HepG2 (cell line): Measurements from ENCODE around the gene MYO16. TPM values are rescaled to one million over a fixed set of nuclear protein-coding genes. Genes with fewer than 3 reads are reported as not detected.

Source experiments
- ATAC-seq: fragments of 200-7000 bp; cut with Tn5 transposase; 3 replicates; pipeline ENCODE4 v1.9.1; 2020; ENCODE audit warnings: mild to moderate bottlenecking, moderate library complexity
- BruUV-seq: library from RNA; stranded (reverse); fragments of 400-500 nt; replicated peaks from 2 replicates; lab custom pipeline; 2021; lab: Mats Ljungman, UMichigan
- CTCF ChIA-PET: fragments of 300-600 bp; formaldehyde crosslinking; extraction: SDS; loops from one replicate; lab custom pipeline; 2021; ENCODE audit warnings: low total read pairs, inconsistent platforms, low intra/inter-chr PET ratio; lab: Yijun Ruan, JAX
- POLR2A ChIA-PET: fragments of 350-600 bp; sonication (Branson Sonifier 250); formaldehyde crosslinking; loops from one replicate; lab custom pipeline; 2020; ENCODE audit warnings: antibody characterized with exemption, inconsistent platforms; lab: Yijun Ruan, JAX
- DNase-seq: peaks from one replicate; pipeline ENCODE4 v3.0.0-alpha.2; 2015; ENCODE audit warnings: low spot score
- FAIRE-seq: peaks from 3 replicates; lab custom pipeline; 2011; peaks lifted over from hg19 to GRCh38; lab: Jason Lieb, UNC
- H2AFZ ChIP-seq: one replicate; pipeline ENCODE4 v1.6.1; 2011; ENCODE audit warnings: low read length, inconsistent platforms
- H3K27ac ChIP-seq: fragments of 300-600 bp; 3 replicates; pipeline ENCODE4 v1.8.0; 2011; ENCODE audit warnings: mixed run types, mild to moderate bottlenecking, mixed read lengths, low read length, inconsistent platforms; ENCODE audit not compliant: insufficient read depth; ENCODE audit errors: extremely low read length
- H3K27me3 ChIP-seq, 2 experiments: fragments of 200-600 bp in 1 of 2; 2 replicates in 1 of 2; 3 replicates in 1 of 2; pipeline versions ENCODE4 v1.6.0 to v1.8.0; 2011; ENCODE audit warnings: low read length in 2 of 2, mild to moderate bottlenecking in 2 of 2, moderate library complexity in 2 of 2, inconsistent platforms in 1 of 2; ENCODE audit not compliant: insufficient read depth in 2 of 2, control insufficient read depth in 1 of 2
- H3K36me3 ChIP-seq, 2 experiments: fragments of 200-600 bp in 1 of 2; replicated peaks in 1 of 2; 2 replicates in 1 of 2; 3 replicates in 1 of 2; pipeline versions ENCODE4 v1.5.1 to v1.8.0; 2011; ENCODE audit warnings: low read length in 2 of 2, inconsistent platforms in 1 of 2; ENCODE audit not compliant: insufficient read depth in 2 of 2, control insufficient read depth in 1 of 2
- H3K4me1 ChIP-seq: 2 replicates; pipeline ENCODE4 v1.5.1; 2012; ENCODE audit warnings: low read length, inconsistent platforms; ENCODE audit not compliant: insufficient read depth
- H3K4me2 ChIP-seq: 2 replicates; pipeline ENCODE4 v1.6.0; 2011; ENCODE audit warnings: low read depth, low read length, inconsistent platforms
- H3K4me3 ChIP-seq, 3 experiments: fragments of 200-600 bp in 1 of 3; sonication (generic), shearing (Covaris generic) in 1 of 3; replicated peaks in 1 of 3; 2 replicates each; pipeline ENCODE4 v1.5.1; 2011 to 2016; ENCODE audit warnings: low read length in 3 of 3, inconsistent platforms in 2 of 3, low read depth in 2 of 3, mild to moderate bottlenecking in 2 of 3, control low read depth in 1 of 3, mixed read lengths in 1 of 3; ENCODE audit not compliant: insufficient read depth in 1 of 3
- H3K79me2 ChIP-seq: one replicate; pipeline ENCODE4 v1.6.1; 2011; ENCODE audit warnings: low read length, inconsistent platforms; ENCODE audit not compliant: insufficient read depth
- H3K9ac ChIP-seq: 2 replicates; pipeline ENCODE4 v1.6.0; 2011; ENCODE audit warnings: mild to moderate bottlenecking, low read depth, low read length, inconsistent platforms; ENCODE audit not compliant: insufficient read depth
- H3K9me3 ChIP-seq: 2 replicates; pipeline ENCODE4 v1.5.1; 2012; ENCODE audit warnings: mild to moderate bottlenecking, low read length
- H4K20me1 ChIP-seq: 2 replicates; pipeline ENCODE4 v1.6.0; 2011; ENCODE audit warnings: inconsistent platforms, mild to moderate bottlenecking, low read length, moderate library complexity; ENCODE audit not compliant: insufficient read depth
- CHD2 ChIP-seq: IDR thresholded peaks from 2 replicates; pipeline ENCODE4 v1.6.1; 2011; ENCODE audit warnings: low read depth, low read length, improper control_type of control experiment
- DDIT3 ChIP-seq: sonication (generic); formaldehyde crosslinking; IDR thresholded peaks from 2 replicates; pipeline ENCODE4 v1.4.0; 2020; ENCODE audit warnings: mild to moderate bottlenecking, missing genetic modification reagents
- FOSL2 ChIP-seq: sonication (generic); formaldehyde crosslinking; IDR thresholded peaks from 2 replicates; pipeline ENCODE4 v1.4.0; 2020; ENCODE audit warnings: missing genetic modification reagents
- GATAD1 ChIP-seq: IDR thresholded peaks from 2 replicates; pipeline ENCODE4 v1.6.1; 2016; ENCODE audit warnings: missing genetic modification reagents, missing compliant biosample characterization
- HOXA9 ChIP-seq: sonication (generic); formaldehyde crosslinking; IDR thresholded peaks from 2 replicates; pipeline ENCODE4 v1.8.1; 2022; ENCODE audit warnings: missing genetic modification reagents, mild to moderate bottlenecking, moderate library complexity, borderline replicate concordance
- KDM1A ChIP-seq: IDR thresholded peaks from 2 replicates; pipeline ENCODE4 v1.6.1; 2016; ENCODE audit warnings: missing compliant biosample characterization
- KDM6A ChIP-seq: IDR thresholded peaks from 2 replicates; pipeline ENCODE4 v1.6.1; 2016; ENCODE audit warnings: low read depth
- NFE2L1 ChIP-seq: sonication (generic); formaldehyde crosslinking; IDR thresholded peaks from 2 replicates; pipeline ENCODE4 v1.4.0; 2020; ENCODE audit warnings: missing genetic modification reagents, mild to moderate bottlenecking, borderline replicate concordance
- SIN3A ChIP-seq: IDR thresholded peaks from 2 replicates; pipeline ENCODE4 v1.6.1; 2011; ENCODE audit warnings: low read depth, mild to moderate bottlenecking, control low read depth, low read length, borderline replicate concordance
- SP140L ChIP-seq: sonication (generic); formaldehyde crosslinking; IDR thresholded peaks from 2 replicates; pipeline ENCODE4 v1.4.0; 2020; ENCODE audit warnings: missing genetic modification reagents, borderline replicate concordance
- ZBTB26 ChIP-seq: IDR thresholded peaks from 2 replicates; pipeline ENCODE4 v1.6.1; 2016; ENCODE audit warnings: missing compliant biosample characterization, missing genetic modification reagents, borderline replicate concordance
- ZNF263 ChIP-seq: sonication (generic); formaldehyde crosslinking; IDR thresholded peaks from 2 replicates; pipeline ENCODE4 v1.4.0; 2020; ENCODE audit warnings: missing genetic modification reagents
- ZNF468 ChIP-seq: sonication (generic); formaldehyde crosslinking; IDR thresholded peaks from 2 replicates; pipeline ENCODE4 v1.8.0; 2022; ENCODE audit warnings: mild to moderate bottlenecking, moderate library complexity, missing genetic modification reagents
- ZNF513 ChIP-seq: sonication (generic); formaldehyde crosslinking; conservative IDR thresholded peaks from 2 replicates; pipeline ENCODE4 v1.5.0; 2020; ENCODE audit warnings: missing genetic modification reagents
- ZNF616 ChIP-seq: sonication (generic); formaldehyde crosslinking; IDR thresholded peaks from 2 replicates; pipeline ENCODE4 v1.5.0; 2020; ENCODE audit warnings: low read depth, mild to moderate bottlenecking, missing genetic modification reagents
- ZNF777 ChIP-seq: sonication (generic); formaldehyde crosslinking; IDR thresholded peaks from 2 replicates; pipeline ENCODE4 v1.4.0; 2020; ENCODE audit warnings: missing genetic modification reagents
- ZNF883 ChIP-seq: sonication (generic); formaldehyde crosslinking; IDR thresholded peaks from 2 replicates; pipeline ENCODE4 v1.5.1; 2020; ENCODE audit warnings: mild to moderate bottlenecking, missing genetic modification reagents; ENCODE audit errors: not compliant biosample characterization
- WGBS: methylation state at CpG from one replicate; pipeline ENCODE4 v1.1.6; 2017; ENCODE audit warnings: low lambda C conversion rate; 5-methylcytosine and 5-hydroxymethylcytosine counted together
- in situ Hi-C: cut with HindIII; loops from 2 replicates; pipeline ENCODE4 v1.10.0; 2017; ENCODE audit warnings: low pct_unique_long_range_greater_than_20kb; ENCODE audit not compliant: extremely low pct_ligation_motif_present
- intact Hi-C: fragments of 100-400 bp; cut with micrococcal nuclease; formaldehyde crosslinking; loops from one replicate; pipeline ENCODE4 v1.10.0; 2022; ENCODE audit not compliant: unreplicated experiment
- polyA plus RNA-seq, 8 experiments: library from polyadenylated mRNA; depleted of rRNA in 3 of 8; stranded (reverse) in 7 of 8; unstranded in 1 of 8; fragments of >200 nt; fragmentation: Illumina TruSeq in 4 of 8; extraction: Trizol in 4 of 8; gene quantifications; 2 replicates each; pipeline versions ENCODE4 v1.2.1 to v1.2.3, GENCODE V29; 2011 to 2016; ENCODE audit warnings: low read depth in 4 of 8, missing spikeins in 1 of 8, mixed read lengths in 1 of 8; ENCODE audit not compliant: insufficient read depth in 1 of 8
- total RNA-seq, 5 experiments: library from RNA; depleted of rRNA; stranded (reverse); fragments of >200 nt; fragmentation: Illumina TruSeq; extraction: Trizol; gene quantifications; 2 replicates each; pipeline ENCODE4 v1.2.3, GENCODE V29; 2016; ENCODE audit warnings: low read depth in 1 of 5

Gene MYO16
- total and polyA plus RNA-seq, 2 of the 13 experiments (the other 11 are each of a cell fraction or from before 2014, with no cell fraction given), result not detected

- H3K79me2 ChIP-seq, result no peaks in the 10 kb centered on the region
- no peaks in the 10 kb centered on the region; the same call in 1 of the 2 replicates for H3K9me3 ChIP-seq
- ChIA-PET CTCF (no interaction called here), POLR2A (no interaction called here)
- H4K20me1 ChIP-seq, result no peaks in the 10 kb centered on the region
- H2AFZ ChIP-seq, result no peak overlapping the region
- no peak overlapping the region for H3K4me3 ChIP-seq
- DNase-seq (no peak), FAIRE-seq (no peak), ATAC-seq (no peak)
- H3K27me3 ChIP-seq, result no peaks in the 10 kb centered on the region
- in situ Hi-C loops, result no loop called here
- no TSS peak for BruUV-seq
- H3K27ac ChIP-seq, result no peak overlapping the region
- intact Hi-C loops, result no loop called here
- no peaks in the 10 kb centered on the region for H3K4me1 ChIP-seq
- H3K9ac ChIP-seq, result no peak overlapping the region
- H3K4me2 ChIP-seq, result no peak overlapping the region
- H3K36me3 ChIP-seq, result no peaks in the 10 kb centered on the region
- WGBS, result 23% methylated on average over 2 of the region's 2 CpGs
- TF ChIP-seq ZNF777 (CRISPR knock-in tag) (no peak), SIN3A (no peak), ZNF468 (CRISPR knock-in tag) (no peak)
Observed at GRCh38 chr13:109211616-109212015, 582.2 kb downstream of the MYO16 start.

GRCh38 chr13:109212650-109213049 lies 583.2 kb downstream of the MYO16 start:
- FAIRE-seq, result no peak
- no peak overlapping the region for H3K9ac ChIP-seq
- intact Hi-C loops (no loop called here), in situ Hi-C loops (no loop called here)
- no peak overlapping the region for H3K4me2 ChIP-seq
- no peaks in the 10 kb centered on the region for H3K79me2 ChIP-seq
- ChIA-PET CTCF (no interaction called here), POLR2A (no interaction called here)
- H3K4me1 ChIP-seq, result no peaks in the 10 kb centered on the region
- H3K4me3 ChIP-seq, result no peak overlapping the region
- WGBS, result 44% methylated on average over 4 of the region's 4 CpGs
- H3K36me3 ChIP-seq, result no peaks in the 10 kb centered on the region
- no peaks in the 10 kb centered on the region; the same call in 1 of the 2 replicates for H3K9me3 ChIP-seq
- no peaks in the 10 kb centered on the region for H4K20me1 ChIP-seq
- no peak overlapping the region for H2AFZ ChIP-seq
- no TSS peak for BruUV-seq
- no peak for DNase-seq
- no peak overlapping the region for H3K27ac ChIP-seq
- no peak for ATAC-seq
- H3K27me3 ChIP-seq, result no peaks in the 10 kb centered on the region
- TF ChIP-seq NFE2L1 (CRISPR knock-in tag), result no peak
- TF ChIP-seq KDM6A (CRISPR knock-in tag), result no peak
- TF ChIP-seq ZNF616 (CRISPR knock-in tag), result no peak
- no peak for TF ChIP-seq ZNF263 (CRISPR knock-in tag)
- no peak for TF ChIP-seq ZBTB26
- no peak for TF ChIP-seq FOSL2 (CRISPR knock-in tag)
- TF ChIP-seq DDIT3 (CRISPR knock-in tag), result no peak
- no peak for TF ChIP-seq HOXA9 (CRISPR knock-in tag)
- no peak for TF ChIP-seq GATAD1 (CRISPR knock-in tag)
- TF ChIP-seq CHD2, result no peak
- TF ChIP-seq ZNF883, result no peak
- no peak for TF ChIP-seq SP140L (CRISPR knock-in tag)
- no peak for TF ChIP-seq KDM1A (CRISPR knock-in tag)
- no peak for TF ChIP-seq ZNF513 (CRISPR knock-in tag)
